Stimulated activated CD8-positive, alpha-beta memory T cell treated with anti-CD3 and anti-CD28 coated beads, Interleukin-4, amount 100 ng/mL, for 1 hour (primary cell): ENCODE data around the gene SNX4.

Experiments
- DNase-seq, 2 donors: peaks; one replicate each; pipeline ENCODE4 v3.0.0-alpha.2; 2020; ENCODE audit warnings: low read depth in 2 of 2, low spot score in 1 of 2

Gene SNX4

GRCh38 chr3:125403789-125404188, 116.2 kb downstream of the SNX4 start:
- no peak for DNase-seq

DNA sequence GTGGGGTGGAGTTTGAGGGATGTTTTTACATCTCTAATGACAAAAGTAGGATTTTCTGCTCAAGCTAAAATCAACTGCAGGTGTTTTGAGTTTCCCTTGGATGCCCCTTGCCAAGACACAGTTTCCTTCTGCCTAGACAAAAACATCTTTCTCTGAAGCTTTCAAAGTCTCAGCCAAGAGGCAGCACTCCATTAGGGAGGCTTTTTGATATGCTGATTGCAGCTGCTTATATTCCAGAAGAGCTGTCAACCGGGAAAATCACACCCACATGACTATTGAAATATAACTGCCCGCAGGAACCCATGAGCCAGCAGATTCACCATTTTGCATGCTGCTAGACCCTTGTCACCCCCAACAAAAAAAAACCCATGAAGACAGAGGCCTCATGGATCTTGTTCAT, 117.4 kb downstream of the SNX4 start:
- no peak for DNase-seq

DNA sequence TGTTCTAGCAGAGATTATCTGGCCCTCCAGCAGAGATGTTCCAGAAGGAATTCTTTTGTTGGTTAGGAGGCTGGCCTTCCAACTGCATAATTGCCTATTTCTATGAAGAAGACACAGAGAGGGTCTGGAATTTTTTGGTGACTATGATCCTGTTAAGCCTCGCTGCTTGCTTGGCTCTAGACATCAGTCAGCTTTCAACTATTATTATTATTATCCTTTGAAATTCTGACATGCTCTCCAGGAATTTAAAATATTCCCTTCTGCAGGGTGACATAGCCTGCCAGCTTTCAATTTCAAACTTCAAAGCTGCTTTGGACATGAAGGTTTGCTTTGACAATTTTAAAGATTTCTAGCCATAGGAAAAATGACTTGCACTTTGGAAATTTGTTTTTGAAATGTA, 118.6 kb downstream of the SNX4 start:
- no peak for DNase-seq

GRCh38 chr3:125398952-125399351, 121.0 kb downstream of the SNX4 start:
- no peak for DNase-seq
